ENCODE data around the gene ANO3. TPM values are rescaled to one million over a fixed set of nuclear protein-coding genes. Genes with fewer than 3 reads are reported as not detected.

ANO3 gene
- polyA plus RNA-seq, 1 experiment: 3.0 TPM

DNA sequence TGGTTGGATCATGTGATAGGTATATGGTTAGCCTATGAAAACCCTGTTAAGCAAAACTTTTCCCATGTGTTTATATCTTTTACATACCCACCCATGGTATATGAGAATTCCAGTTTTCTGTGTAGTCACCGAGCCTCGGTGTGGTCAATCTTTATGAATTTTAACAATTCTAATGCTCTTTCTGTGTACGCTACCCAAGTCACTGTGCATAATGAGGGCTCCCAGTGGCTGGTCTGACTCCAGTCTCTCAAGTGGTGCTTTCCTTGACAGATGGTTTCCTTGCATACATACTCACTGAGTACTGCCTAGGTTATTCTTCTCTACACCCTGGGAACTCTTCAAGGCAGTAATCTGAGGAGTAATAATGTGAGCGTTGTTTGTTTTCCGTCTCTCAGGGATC, 222.5 kb downstream of the ANO3 start:
- CTCF ChIA-PET: no interaction called here

GRCh38 chr11:26556582-26556981, 224.7 kb downstream of the ANO3 start:
- CTCF ChIA-PET: no interaction called here

More for the DNA sequence above, 222.5 kb downstream of the ANO3 start:
- no peak overlapping the region for H3K4me3 ChIP-seq (ENCODE audit: low read depth, low read length)
- TF ChIP-seq, protein P1, sequence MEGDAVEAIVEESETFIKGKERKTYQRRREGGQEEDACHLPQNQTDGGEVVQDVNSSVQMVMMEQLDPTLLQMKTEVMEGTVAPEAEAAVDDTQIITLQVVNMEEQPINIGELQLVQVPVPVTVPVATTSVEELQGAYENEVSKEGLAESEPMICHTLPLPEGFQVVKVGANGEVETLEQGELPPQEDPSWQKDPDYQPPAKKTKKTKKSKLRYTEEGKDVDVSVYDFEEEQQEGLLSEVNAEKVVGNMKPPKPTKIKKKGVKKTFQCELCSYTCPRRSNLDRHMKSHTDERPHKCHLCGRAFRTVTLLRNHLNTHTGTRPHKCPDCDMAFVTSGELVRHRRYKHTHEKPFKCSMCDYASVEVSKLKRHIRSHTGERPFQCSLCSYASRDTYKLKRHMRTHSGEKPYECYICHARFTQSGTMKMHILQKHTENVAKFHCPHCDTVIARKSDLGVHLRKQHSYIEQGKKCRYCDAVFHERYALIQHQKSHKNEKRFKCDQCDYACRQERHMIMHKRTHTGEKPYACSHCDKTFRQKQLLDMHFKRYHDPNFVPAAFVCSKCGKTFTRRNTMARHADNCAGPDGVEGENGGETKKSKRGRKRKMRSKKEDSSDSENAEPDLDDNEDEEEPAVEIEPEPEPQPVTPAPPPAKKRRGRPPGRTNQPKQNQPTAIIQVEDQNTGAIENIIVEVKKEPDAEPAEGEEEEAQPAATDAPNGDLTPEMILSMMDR (IDR thresholded peaks at IDR 0.05; ENCODE audit: insufficient read depth, low read depth, low read length): no peak
- no peaks in the 10 kb centered on the region for H3K36me3 ChIP-seq (ENCODE audit: control insufficient read depth, insufficient read depth, low read length)
- POLR2A ChIA-PET: no interaction called here
- no peak for DNase-seq (ENCODE audit: low read depth)
- no peaks in the 10 kb centered on the region for H3K27me3 ChIP-seq (ENCODE audit: control insufficient read depth, insufficient read depth, low read length)

GRCh38 chr11:26557666-26558065, 225.7 kb downstream of the ANO3 start:
- Histone ChIP-seq H3K27me3 (ENCODE audit: control insufficient read depth, insufficient read depth, low read length) (no peaks in the 10 kb centered on the region), H3K4me3 (ENCODE audit: low read depth, low read length) (no peak overlapping the region), H3K36me3 (ENCODE audit: control insufficient read depth, insufficient read depth, low read length) (no peaks in the 10 kb centered on the region)
- no peak for DNase-seq (ENCODE audit: low read depth)
- CTCF ChIA-PET: no interaction called here
- POLR2A ChIA-PET: no interaction called here
- TF ChIP-seq, protein P1 (IDR thresholded peaks at IDR 0.05; ENCODE audit: insufficient read depth, low read depth, low read length): no peak

More at GRCh38 chr11:26556582-26556981, 224.7 kb downstream of the ANO3 start:
- H3K4me3 ChIP-seq (ENCODE audit: low read depth, low read length): no peak overlapping the region
- POLR2A ChIA-PET: no interaction called here
- TF ChIP-seq, protein P1 (IDR thresholded peaks at IDR 0.05; ENCODE audit: insufficient read depth, low read depth, low read length): no peak
- no peaks in the 10 kb centered on the region for H3K27me3 ChIP-seq (ENCODE audit: control insufficient read depth, insufficient read depth, low read length)
- H3K36me3 ChIP-seq (ENCODE audit: control insufficient read depth, insufficient read depth, low read length): no peaks in the 10 kb centered on the region
- DNase-seq (ENCODE audit: low read depth): no peak

DNA sequence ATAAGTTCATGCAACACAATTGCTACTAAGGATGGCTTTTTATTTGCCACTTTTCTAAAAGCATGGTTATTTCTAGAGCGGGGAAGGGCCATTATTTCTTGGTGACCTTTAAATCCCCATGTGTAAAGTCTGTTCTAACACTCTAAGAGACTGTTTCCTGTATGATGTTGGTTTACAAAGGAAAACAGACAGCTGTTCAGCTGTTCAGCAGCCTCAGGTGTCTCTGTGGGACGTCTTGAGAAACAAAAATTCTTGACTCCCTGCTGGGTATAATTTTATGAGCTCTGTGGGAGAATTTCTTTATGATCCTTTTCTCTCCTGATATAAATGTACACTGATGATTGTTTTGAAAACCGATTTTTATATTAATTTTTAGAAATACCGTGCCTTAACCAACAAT, 226.3 kb downstream of the ANO3 start:
- H3K4me3 ChIP-seq (ENCODE audit: low read depth, low read length): no peak overlapping the region
- H3K36me3 ChIP-seq (ENCODE audit: control insufficient read depth, insufficient read depth, low read length): no peaks in the 10 kb centered on the region
- POLR2A ChIA-PET: no interaction called here
- no peak for DNase-seq (ENCODE audit: low read depth)
- H3K27me3 ChIP-seq (ENCODE audit: control insufficient read depth, insufficient read depth, low read length): no peaks in the 10 kb centered on the region
- CTCF ChIA-PET: no interaction called here
- TF ChIP-seq, protein P1 (IDR thresholded peaks at IDR 0.05; ENCODE audit: insufficient read depth, low read depth, low read length): no peak

DNA sequence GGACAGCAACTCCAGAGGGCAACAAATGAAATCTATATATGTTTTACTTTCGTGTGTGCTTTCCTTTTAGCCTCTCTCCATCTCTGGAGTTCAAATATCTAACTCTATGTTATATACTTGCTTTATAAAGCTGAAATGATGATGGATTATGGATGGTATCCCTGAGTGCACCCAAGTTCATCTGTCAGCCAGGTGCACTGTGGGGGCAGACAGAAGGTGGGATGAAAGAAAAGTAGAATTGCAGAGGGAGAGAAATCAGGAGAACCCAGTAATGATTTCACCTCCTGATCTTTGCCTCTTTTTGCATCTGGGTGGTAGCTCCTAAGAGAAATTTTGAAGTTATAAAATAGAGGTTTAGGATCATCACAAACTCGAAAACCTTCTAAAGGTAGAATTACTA, 237.7 kb downstream of the ANO3 start:
- TF ChIP-seq, protein P1 (IDR thresholded peaks at IDR 0.05; ENCODE audit: insufficient read depth, low read depth, low read length): no peak
- DNase-seq (ENCODE audit: low read depth): no peak
- H3K36me3 ChIP-seq (ENCODE audit: control insufficient read depth, insufficient read depth, low read length): no peaks in the 10 kb centered on the region
- H3K27me3 ChIP-seq (ENCODE audit: control insufficient read depth, insufficient read depth, low read length): no peaks in the 10 kb centered on the region; the same call in 1 of the 2 replicates
- no peak overlapping the region for H3K4me3 ChIP-seq (ENCODE audit: low read depth, low read length)
- POLR2A ChIA-PET: no interaction called here
- CTCF ChIA-PET: interaction anchor here (1.1 kb wide), 1 partner anchor 81 kb away, joined by 3 read pairs; no protein-coding TSS in a partner anchor

All from BJ (cell line).